Astrocyte (in vitro differentiated cells and primary cell): Measurements from ENCODE around the gene TMEM232. TPM values are rescaled to one million over a fixed set of nuclear protein-coding genes. Genes with fewer than 3 reads are reported as not detected.
"Not testable (repeated sequence)": the region's sequence is repeated elsewhere in the genome, so short reads cannot be mapped to it uniquely, and the experiment has no call there.

Experiments
- DNase-seq: peaks from one replicate; pipeline ENCODE4 v3.0.0-alpha.2; 2010; ENCODE audit warnings: low read depth
- FAIRE-seq: peaks from 2 replicates; lab custom pipeline; 2011; peaks lifted over from hg19 to GRCh38; lab: Jason Lieb, UNC
- H2AFZ ChIP-seq: 2 replicates; pipeline ENCODE4 v1.6.0; 2012; ENCODE audit warnings: low read depth, low read length, inconsistent platforms
- H3K27ac ChIP-seq: 2 replicates; pipeline ENCODE4 v1.5.1; 2011; ENCODE audit warnings: low read depth, low read length, inconsistent platforms
- H3K27me3 ChIP-seq: 2 replicates; pipeline ENCODE4 v1.6.0; 2011; ENCODE audit warnings: low read length, inconsistent platforms; ENCODE audit not compliant: insufficient read depth
- H3K36me3 ChIP-seq: 2 replicates; pipeline ENCODE4 v1.5.1; 2011; ENCODE audit warnings: low read length, inconsistent platforms; ENCODE audit not compliant: insufficient read depth
- H3K4me1 ChIP-seq: 2 replicates; pipeline ENCODE4 v1.5.1; 2011; ENCODE audit warnings: low read length, inconsistent platforms; ENCODE audit not compliant: insufficient read depth
- H3K4me2 ChIP-seq: 2 replicates; pipeline ENCODE4 v1.6.0; 2012; ENCODE audit warnings: low read length, inconsistent platforms
- H3K4me3 ChIP-seq: 2 replicates; pipeline ENCODE4 v1.5.1; 2011; ENCODE audit warnings: low read depth, mild to moderate bottlenecking, low read length, inconsistent platforms; ENCODE audit not compliant: insufficient read depth
- H3K79me2 ChIP-seq: 2 replicates; pipeline ENCODE4 v1.6.0; 2012; ENCODE audit warnings: mild to moderate bottlenecking, low read length, inconsistent platforms; ENCODE audit not compliant: insufficient read depth
- H3K9ac ChIP-seq: 2 replicates; pipeline ENCODE4 v1.6.0; 2012; ENCODE audit warnings: mild to moderate bottlenecking, low read length, inconsistent platforms
- H3K9me3 ChIP-seq: 2 replicates; pipeline ENCODE4 v1.5.1; 2012; ENCODE audit warnings: low read depth, mild to moderate bottlenecking, low read length, inconsistent platforms; ENCODE audit not compliant: insufficient read depth
- H4K20me1 ChIP-seq: 2 replicates; pipeline ENCODE4 v1.6.0; 2012; ENCODE audit warnings: low read length, inconsistent platforms; ENCODE audit not compliant: insufficient read depth
- H3K27ac Mint-ChIP-seq: one replicate; pipeline ENCODE4 v1.8.0; 2021; ENCODE audit warnings: mild to moderate bottlenecking, mixed read lengths; ENCODE audit not compliant: unreplicated experiment
- H3K27me3 Mint-ChIP-seq: one replicate; pipeline ENCODE4 v1.8.0; 2021; ENCODE audit warnings: low read depth, mixed read lengths; ENCODE audit not compliant: unreplicated experiment
- H3K36me3 Mint-ChIP-seq: one replicate; pipeline ENCODE4 v1.8.0; 2021; ENCODE audit warnings: low read depth, mixed read lengths; ENCODE audit not compliant: unreplicated experiment
- H3K4me1 Mint-ChIP-seq: one replicate; pipeline ENCODE4 v1.8.0; 2021; ENCODE audit warnings: low read depth, mixed read lengths; ENCODE audit not compliant: unreplicated experiment
- H3K4me3 Mint-ChIP-seq: one replicate; pipeline ENCODE4 v1.8.0; 2021; ENCODE audit warnings: mild to moderate bottlenecking, moderate library complexity, mixed read lengths; ENCODE audit not compliant: unreplicated experiment
- H3K9me3 Mint-ChIP-seq: one replicate; pipeline ENCODE4 v1.8.0; 2021; ENCODE audit warnings: mild to moderate bottlenecking, mixed read lengths; ENCODE audit not compliant: unreplicated experiment
- EZH2 ChIP-seq: IDR thresholded peaks from 2 replicates; pipeline ENCODE4 v1.6.1; 2012; ENCODE audit warnings: mild to moderate bottlenecking, low read length, inconsistent platforms; ENCODE audit not compliant: insufficient read depth
- total RNA-seq: library from RNA; stranded (reverse); gene quantifications from 2 replicates; pipeline ENCODE4 v1.2.1, GENCODE V29; 2021
- TF ChIP-seq, protein P1 (sequence below): IDR thresholded peaks from 2 replicates; pipeline ENCODE4 v1.5.1; 2011; ENCODE audit warnings: low read depth, mild to moderate bottlenecking, inconsistent platforms, low read length, moderate library complexity; ENCODE audit not compliant: insufficient read depth

TMEM232 gene
- total RNA-seq, 1 donor from 2014 or later, result 1.4 TPM

DNA sequence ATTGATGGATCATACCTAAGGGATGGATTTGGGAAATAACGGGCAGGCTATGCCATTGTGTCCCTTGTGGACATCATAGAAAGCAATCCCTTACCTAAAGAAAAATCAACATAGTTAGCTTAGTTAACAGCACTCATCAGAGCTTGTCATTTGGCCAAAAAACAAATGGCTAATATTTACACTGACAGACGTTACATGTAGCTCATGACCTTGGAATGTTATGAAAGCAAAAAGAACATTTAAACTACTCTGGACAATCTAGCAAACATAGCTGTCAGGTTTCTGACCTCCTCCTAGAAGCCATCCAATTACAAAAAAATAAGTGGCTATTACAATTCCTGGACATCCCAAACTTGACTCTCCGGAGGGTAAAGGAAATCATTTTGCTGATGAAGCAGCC is 23.8 kb downstream of the TMEM232 start:
- no peak overlapping the region for H3K27ac Mint-ChIP-seq
- peaks cover 2% of the 10 kb centered on the region for H3K9me3 Mint-ChIP-seq

DNA sequence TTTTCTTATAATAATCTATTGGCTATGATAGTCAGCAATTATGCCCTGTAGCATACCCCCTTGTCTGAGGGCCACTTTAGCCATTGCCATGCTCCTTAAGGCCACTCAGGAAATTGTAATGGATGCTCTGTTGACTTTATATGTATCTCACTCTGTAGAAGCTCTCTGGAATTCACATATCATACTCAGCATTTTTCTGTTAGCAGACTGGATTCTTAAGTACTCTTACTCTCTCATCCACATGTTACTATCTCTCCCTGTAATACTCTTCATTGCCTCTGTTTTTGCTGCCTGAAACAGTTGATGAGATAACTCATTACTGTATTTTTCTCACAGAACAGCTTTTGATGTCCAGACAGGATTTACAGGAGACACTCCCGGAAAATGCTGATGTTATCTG is 24.2 kb downstream of the TMEM232 start:
- Mint-ChIP-seq H3K27ac (no peak overlapping the region), H3K4me3 (no peak overlapping the region)

More for the DNA sequence above, 23.8 kb downstream of the TMEM232 start:
- no peaks in the 10 kb centered on the region for H3K9me3 ChIP-seq
- no peaks in the 10 kb centered on the region for H3K79me2 ChIP-seq
- H3K36me3 ChIP-seq, result no peaks in the 10 kb centered on the region
- Mint-ChIP-seq H3K27me3 (no peaks in the 10 kb centered on the region), H3K4me3 (no peak overlapping the region), H3K36me3 (no peaks in the 10 kb centered on the region), H3K4me1 (peaks cover 8% of the 10 kb centered on the region)
- FAIRE-seq (no peak), DNase-seq (no peak)
- TF ChIP-seq EZH2, result no peak
- TF ChIP-seq, protein P1, sequence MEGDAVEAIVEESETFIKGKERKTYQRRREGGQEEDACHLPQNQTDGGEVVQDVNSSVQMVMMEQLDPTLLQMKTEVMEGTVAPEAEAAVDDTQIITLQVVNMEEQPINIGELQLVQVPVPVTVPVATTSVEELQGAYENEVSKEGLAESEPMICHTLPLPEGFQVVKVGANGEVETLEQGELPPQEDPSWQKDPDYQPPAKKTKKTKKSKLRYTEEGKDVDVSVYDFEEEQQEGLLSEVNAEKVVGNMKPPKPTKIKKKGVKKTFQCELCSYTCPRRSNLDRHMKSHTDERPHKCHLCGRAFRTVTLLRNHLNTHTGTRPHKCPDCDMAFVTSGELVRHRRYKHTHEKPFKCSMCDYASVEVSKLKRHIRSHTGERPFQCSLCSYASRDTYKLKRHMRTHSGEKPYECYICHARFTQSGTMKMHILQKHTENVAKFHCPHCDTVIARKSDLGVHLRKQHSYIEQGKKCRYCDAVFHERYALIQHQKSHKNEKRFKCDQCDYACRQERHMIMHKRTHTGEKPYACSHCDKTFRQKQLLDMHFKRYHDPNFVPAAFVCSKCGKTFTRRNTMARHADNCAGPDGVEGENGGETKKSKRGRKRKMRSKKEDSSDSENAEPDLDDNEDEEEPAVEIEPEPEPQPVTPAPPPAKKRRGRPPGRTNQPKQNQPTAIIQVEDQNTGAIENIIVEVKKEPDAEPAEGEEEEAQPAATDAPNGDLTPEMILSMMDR, result no peak
- no peaks in the 10 kb centered on the region for H3K4me1 ChIP-seq
- H3K9ac ChIP-seq, result no peak overlapping the region
- H3K27ac ChIP-seq, result no peak overlapping the region
- H3K4me2 ChIP-seq, result no peak overlapping the region
- H3K4me3 ChIP-seq, result no peak overlapping the region
- H3K27me3 ChIP-seq, result no peaks in the 10 kb centered on the region
- no peaks in the 10 kb centered on the region for H4K20me1 ChIP-seq
- no peak overlapping the region for H2AFZ ChIP-seq

DNA sequence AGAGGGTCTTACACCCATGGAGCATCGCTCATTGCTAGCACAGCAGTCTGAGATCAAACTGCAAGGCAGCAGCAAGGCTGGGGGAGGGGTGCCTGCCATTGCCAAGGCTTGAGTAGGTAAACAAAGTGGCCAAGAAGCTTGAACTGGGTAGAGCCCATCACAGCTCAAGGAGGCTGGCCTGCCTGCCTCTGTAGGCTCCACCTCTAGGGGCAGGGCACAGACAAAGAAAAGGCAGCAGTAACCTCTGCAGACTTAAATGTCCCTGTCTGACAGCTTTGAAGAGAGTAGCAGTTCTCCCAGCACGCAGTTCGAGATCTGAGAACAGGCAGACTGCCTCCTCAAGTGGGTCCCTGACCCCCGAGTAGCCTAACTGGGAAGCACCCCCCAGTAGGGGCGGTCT is 33.8 kb downstream of the TMEM232 start:
- H2AFZ ChIP-seq, H3K27ac ChIP-seq, H3K27me3 Mint-ChIP-seq, DNase-seq, H3K36me3 ChIP-seq, H3K4me2 ChIP-seq, H3K4me3 Mint-ChIP-seq, H3K4me3 ChIP-seq, H3K36me3 Mint-ChIP-seq, H3K79me2 ChIP-seq, H3K4me1 ChIP-seq, H3K9me3 Mint-ChIP-seq, H4K20me1 ChIP-seq, H3K27me3 ChIP-seq, H3K9ac ChIP-seq, FAIRE-seq, H3K4me1 Mint-ChIP-seq, H3K27ac Mint-ChIP-seq, H3K9me3 ChIP-seq: not testable (repeated sequence)

More for the DNA sequence above, 24.2 kb downstream of the TMEM232 start:
- H3K4me1 ChIP-seq, result no peaks in the 10 kb centered on the region
- FAIRE-seq, result no peak
- no peak overlapping the region for H2AFZ ChIP-seq
- H4K20me1 ChIP-seq, result no peaks in the 10 kb centered on the region
- no peaks in the 10 kb centered on the region for H3K36me3 ChIP-seq
- no peak overlapping the region for H3K27ac ChIP-seq
- no peaks in the 10 kb centered on the region for H3K9me3 ChIP-seq
- Mint-ChIP-seq H3K9me3 (peaks cover 2% of the 10 kb centered on the region), H3K36me3 (no peaks in the 10 kb centered on the region), H3K4me1 (peaks cover 8% of the 10 kb centered on the region), H3K27me3 (no peaks in the 10 kb centered on the region)
- no peak for DNase-seq
- no peak overlapping the region for H3K9ac ChIP-seq
- H3K4me2 ChIP-seq, result no peak overlapping the region
- no peaks in the 10 kb centered on the region for H3K79me2 ChIP-seq
- TF ChIP-seq, protein P1, result no peak
- TF ChIP-seq EZH2, result no peak
- no peaks in the 10 kb centered on the region for H3K27me3 ChIP-seq
- no peak overlapping the region for H3K4me3 ChIP-seq

DNA sequence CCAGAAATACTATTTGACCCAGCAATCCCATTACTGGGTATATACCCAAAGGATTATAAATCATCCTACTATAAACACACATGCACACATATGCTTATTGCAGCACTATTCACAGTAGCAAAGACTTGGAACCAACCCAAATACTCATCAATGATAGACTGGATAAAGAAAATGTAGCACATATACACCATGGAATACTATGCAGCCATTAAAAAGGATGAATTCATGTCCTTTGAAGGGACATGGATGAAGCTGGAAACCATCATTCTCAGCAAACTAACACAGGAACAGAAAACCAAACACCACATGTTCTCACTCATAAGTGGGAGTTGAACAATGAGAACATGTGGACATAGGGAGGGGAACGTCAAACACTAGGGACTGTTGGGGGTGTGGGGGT is 35.9 kb downstream of the TMEM232 start:
- not testable (repeated sequence) for H3K36me3 Mint-ChIP-seq, H3K4me1 ChIP-seq, H3K27me3 Mint-ChIP-seq, H2AFZ ChIP-seq, H4K20me1 ChIP-seq, H3K4me2 ChIP-seq, H3K79me2 ChIP-seq, H3K9me3 ChIP-seq, H3K9me3 Mint-ChIP-seq, DNase-seq, FAIRE-seq, H3K27ac ChIP-seq, H3K36me3 ChIP-seq, H3K9ac ChIP-seq, H3K4me3 ChIP-seq, H3K4me1 Mint-ChIP-seq, H3K27ac Mint-ChIP-seq, H3K27me3 ChIP-seq, H3K4me3 Mint-ChIP-seq
